Thoracic aorta (tissue), 2 donors: ENCODE data around the gene FUT7. TPM values are rescaled to one million over a fixed set of nuclear protein-coding genes. Genes with fewer than 3 reads are reported as not detected.
A peak's percentile ranks its signal among the peaks of the same experiment; 100 is the strongest.

Experiments
- ATAC-seq: fragments of 150-250 bp; one replicate; pipeline ENCODE4 v1.8.0; 2017; ENCODE audit warnings: low read depth; ENCODE audit not compliant: insufficient number of reproducible peaks, low FRiP score
- DNase-seq: peaks from one replicate; pipeline ENCODE4 v3.0.0-alpha.2; 2020; ENCODE audit warnings: low spot score
- H3K27ac ChIP-seq, 2 donors: fragments of 200-600 bp; sonication (generic); 1 replicate in 1 of 2; 2 replicates in 1 of 2; pipeline ENCODE4 v1.5.1; 2016; ENCODE audit warnings: mild to moderate bottlenecking in 2 of 2, moderate library complexity in 2 of 2
- H3K27me3 ChIP-seq: fragments of 200-600 bp; sonication (generic); replicated peaks from 2 replicates; pipeline ENCODE4 v1.6.0; 2016; ENCODE audit warnings: mild to moderate bottlenecking; ENCODE audit not compliant: insufficient read depth
- H3K36me3 ChIP-seq: fragments of 200-600 bp; sonication (generic); one replicate; pipeline ENCODE4 v1.5.1; 2016
- H3K4me1 ChIP-seq, 2 donors: fragments of 200-600 bp; sonication (generic); 1 replicate in 1 of 2; 2 replicates in 1 of 2; pipeline versions ENCODE4 v1.5.1 to v1.6.0; 2016; ENCODE audit warnings: low read depth in 2 of 2, mild to moderate bottlenecking in 1 of 2; ENCODE audit not compliant: control insufficient read depth in 1 of 2
- H3K4me3 ChIP-seq: fragments of 200-600 bp; sonication (generic); 2 replicates; pipeline ENCODE4 v1.5.1; 2016; ENCODE audit warnings: mild to moderate bottlenecking
- H3K9me3 ChIP-seq: fragments of 200-600 bp; sonication (generic); 2 replicates; pipeline ENCODE4 v1.5.1; 2016
- total RNA-seq, 2 donors: library from RNA; depleted of rRNA; stranded (reverse); fragments of >200 nt; gene quantifications; one replicate each; pipeline versions ENCODE4 v1.1.0 to v1.2.3, GENCODE V29; 2016
- TF ChIP-seq, protein P1 (sequence below): fragments of 200-600 bp; sonication (generic); IDR thresholded peaks from one replicate; pipeline ENCODE4 v1.5.1; 2019; ENCODE audit warnings: antibody characterized with exemption

Gene FUT7
- total RNA-seq, 2 donors from 2014 or later, result not detected

DNA sequence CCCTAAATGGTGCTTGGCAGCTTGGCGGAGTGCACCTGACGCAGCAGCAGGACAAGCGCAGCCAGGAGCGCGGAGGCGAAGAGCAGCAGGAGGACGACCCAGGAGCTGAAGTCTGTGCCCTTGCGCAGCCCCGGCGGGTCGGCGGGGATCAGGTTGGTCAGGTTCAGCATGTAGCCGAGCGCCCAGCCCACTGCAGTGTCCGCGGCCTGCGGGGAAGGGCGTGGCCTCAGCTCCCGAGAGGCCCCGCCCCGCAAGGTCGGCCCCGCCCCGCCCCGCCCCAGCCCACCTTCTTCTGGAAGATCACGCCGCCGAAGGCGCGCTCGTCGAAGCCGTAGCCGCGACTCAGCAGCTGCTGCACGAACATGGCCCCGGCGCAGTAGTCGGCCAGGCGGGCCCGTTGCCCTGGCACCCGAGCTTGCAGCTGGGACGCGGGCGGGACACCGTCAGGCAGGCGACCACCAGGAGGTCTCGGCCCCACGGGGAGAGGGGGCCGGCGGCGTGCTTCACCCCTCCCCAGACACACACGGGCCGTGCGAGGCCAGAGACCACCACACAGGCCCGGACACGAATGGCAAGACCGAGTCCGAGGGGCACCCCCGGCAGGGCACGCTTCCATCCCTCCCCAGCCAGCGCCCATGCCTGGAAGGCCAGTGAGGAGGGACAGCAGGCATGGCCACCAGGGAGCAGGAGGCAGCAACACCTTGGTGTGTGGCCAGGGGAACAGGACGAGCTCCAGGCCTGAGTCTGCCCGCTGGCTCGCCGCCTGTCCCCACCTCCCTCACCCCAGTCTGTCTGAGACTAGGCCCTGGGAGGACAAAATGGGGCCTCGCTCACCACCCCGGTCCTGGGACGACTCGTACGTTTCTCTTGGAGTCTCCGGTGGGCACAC, 17.0 kb upstream of the FUT7 start:
- Histone ChIP-seq H3K36me3 (no peaks in the 10 kb centered on the region), H3K4me3 (no peak overlapping the region), H3K27ac (no peak overlapping the region), H3K27me3 (peaks cover 22% of the 10 kb centered on the region), H3K9me3 (no peaks in the 10 kb centered on the region), H3K4me1 (peaks cover 22 to 29% of the 10 kb centered on the region in 2 donors)
- TF ChIP-seq, protein P1, sequence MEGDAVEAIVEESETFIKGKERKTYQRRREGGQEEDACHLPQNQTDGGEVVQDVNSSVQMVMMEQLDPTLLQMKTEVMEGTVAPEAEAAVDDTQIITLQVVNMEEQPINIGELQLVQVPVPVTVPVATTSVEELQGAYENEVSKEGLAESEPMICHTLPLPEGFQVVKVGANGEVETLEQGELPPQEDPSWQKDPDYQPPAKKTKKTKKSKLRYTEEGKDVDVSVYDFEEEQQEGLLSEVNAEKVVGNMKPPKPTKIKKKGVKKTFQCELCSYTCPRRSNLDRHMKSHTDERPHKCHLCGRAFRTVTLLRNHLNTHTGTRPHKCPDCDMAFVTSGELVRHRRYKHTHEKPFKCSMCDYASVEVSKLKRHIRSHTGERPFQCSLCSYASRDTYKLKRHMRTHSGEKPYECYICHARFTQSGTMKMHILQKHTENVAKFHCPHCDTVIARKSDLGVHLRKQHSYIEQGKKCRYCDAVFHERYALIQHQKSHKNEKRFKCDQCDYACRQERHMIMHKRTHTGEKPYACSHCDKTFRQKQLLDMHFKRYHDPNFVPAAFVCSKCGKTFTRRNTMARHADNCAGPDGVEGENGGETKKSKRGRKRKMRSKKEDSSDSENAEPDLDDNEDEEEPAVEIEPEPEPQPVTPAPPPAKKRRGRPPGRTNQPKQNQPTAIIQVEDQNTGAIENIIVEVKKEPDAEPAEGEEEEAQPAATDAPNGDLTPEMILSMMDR, result no peak
- ATAC-seq, result no peak
- no peak for DNase-seq

GRCh38 chr9:137046088-137046787, 14.3 kb upstream of the FUT7 start, which contains the start of gene NPDC1:
TSS of gene NPDC1 (minus strand) at chr9:137046177. CDS start at chr9:137045989, 188 bp downstream.
- H3K27ac ChIP-seq, result peak within 1 kb of the TSS in 1 of 2 donors; percentile 58
- peaks cover 14% of the 10 kb centered on the region for H3K27me3 ChIP-seq
- no peaks in the 10 kb centered on the region for H3K36me3 ChIP-seq
- H3K4me3 ChIP-seq, result peak within 1 kb of the TSS; percentile 72
- H3K9me3 ChIP-seq, result no peaks in the 10 kb centered on the region
- peaks cover 15 to 27% of the 10 kb centered on the region in 2 donors for H3K4me1 ChIP-seq
- ATAC-seq, result no peak
- TF ChIP-seq, protein P1, result peak; percentile 77
- no peak for DNase-seq

GRCh38 chr9:137045294-137046087, 13.6 kb upstream of the FUT7 start:
- peaks cover 15 to 27% of the 10 kb centered on the region in 2 donors for H3K4me1 ChIP-seq
- TF ChIP-seq, protein P1, result no peak
- ATAC-seq (no peak), DNase-seq (no peak)
- H3K9me3 ChIP-seq, result no peaks in the 10 kb centered on the region
- no peaks in the 10 kb centered on the region for H3K36me3 ChIP-seq
- peaks cover 14% of the 10 kb centered on the region for H3K27me3 ChIP-seq
- H3K4me3 ChIP-seq, result peak overlapping the region; percentile 72
- H3K27ac ChIP-seq, result peak overlapping the region in 1 of 2 donors; percentile 58

GRCh38 chr9:137044502-137045177, 12.8 kb upstream of the FUT7 start:
- H3K27me3 ChIP-seq, result peaks cover 12% of the 10 kb centered on the region
- DNase-seq (no peak), ATAC-seq (no peak)
- peaks cover 4% of the 10 kb centered on the region for H3K36me3 ChIP-seq
- H3K9me3 ChIP-seq, result no peaks in the 10 kb centered on the region
- peaks cover 15 to 27% of the 10 kb centered on the region in 2 donors for H3K4me1 ChIP-seq
- H3K4me3 ChIP-seq, result peak overlapping the region; percentile 72
- H3K27ac ChIP-seq, result no peak overlapping the region
- TF ChIP-seq, protein P1, result no peak
